Osteocyte (in vitro differentiated cells): ENCODE data around the gene GAS7. TPM values are rescaled to one million over a fixed set of nuclear protein-coding genes. Genes with fewer than 3 reads are reported as not detected.
A peak's percentile ranks its signal among the peaks of the same experiment; 100 is the strongest.

Experiments used
- DNase-seq: peaks from one replicate; pipeline ENCODE4 v3.0.0; 2021; ENCODE audit warnings: mixed read lengths; ENCODE audit not compliant: unreplicated experiment; ENCODE audit errors: extremely low spot score
- H3K27ac Mint-ChIP-seq: one replicate; pipeline ENCODE4 v1.8.0; 2021; ENCODE audit warnings: mild to moderate bottlenecking, mixed read lengths; ENCODE audit not compliant: unreplicated experiment
- H3K27me3 Mint-ChIP-seq: one replicate; pipeline ENCODE4 v1.8.0; 2021; ENCODE audit warnings: mixed read lengths; ENCODE audit not compliant: unreplicated experiment
- H3K36me3 Mint-ChIP-seq: one replicate; pipeline ENCODE4 v1.8.0; 2021; ENCODE audit warnings: mixed read lengths; ENCODE audit not compliant: unreplicated experiment
- H3K4me1 Mint-ChIP-seq: one replicate; pipeline ENCODE4 v1.8.0; 2021; ENCODE audit warnings: mixed read lengths; ENCODE audit not compliant: unreplicated experiment
- H3K4me3 Mint-ChIP-seq: one replicate; pipeline ENCODE4 v1.8.0; 2021; ENCODE audit warnings: mild to moderate bottlenecking, moderate library complexity, mixed read lengths; ENCODE audit not compliant: unreplicated experiment
- H3K9me3 Mint-ChIP-seq: one replicate; pipeline ENCODE4 v1.8.0; 2021; ENCODE audit warnings: mixed read lengths; ENCODE audit not compliant: unreplicated experiment
- total RNA-seq: library from RNA; stranded (reverse); gene quantifications from 2 replicates; pipeline ENCODE4 v1.2.1, GENCODE V29; 2021
- TF ChIP-seq, protein P1 (sequence below): fragments of 200-600 bp; sonication (generic); IDR thresholded peaks from 2 replicates; pipeline ENCODE4 v1.5.0; 2021; ENCODE audit warnings: antibody characterized with exemption, mild to moderate bottlenecking, moderate library complexity

The GAS7 gene
- total RNA-seq, 1 donor from 2014 or later, result 18.1 TPM

DNA sequence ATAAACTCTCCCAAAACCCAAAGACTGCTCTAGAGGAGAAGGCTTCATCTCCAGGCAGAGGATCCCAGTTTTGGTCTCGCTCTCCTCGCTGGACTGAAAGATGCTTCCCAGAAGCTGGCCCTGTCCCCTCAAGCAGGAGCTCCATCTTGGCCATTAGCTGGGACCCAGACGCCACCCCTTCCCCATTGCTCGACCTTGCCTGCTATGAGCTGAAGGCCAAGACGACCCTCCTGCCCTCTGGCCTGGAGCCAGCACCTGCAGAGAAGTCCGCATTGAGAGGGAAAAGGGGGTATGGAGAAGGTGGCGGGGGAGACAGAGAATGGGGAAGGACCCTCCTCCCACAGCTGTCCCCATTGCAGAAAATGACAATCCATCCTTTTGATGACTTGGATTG is 289.8 kb downstream of the GAS7 start:
- no peak for DNase-seq
- Mint-ChIP-seq H3K36me3 (peaks cover 3% of the 10 kb centered on the region), H3K4me3 (no peak overlapping the region), H3K4me1 (peaks cover 22% of the 10 kb centered on the region), H3K27me3 (no peaks in the 10 kb centered on the region), H3K9me3 (peaks cover 9% of the 10 kb centered on the region), H3K27ac (no peak overlapping the region)
- TF ChIP-seq, protein P1, sequence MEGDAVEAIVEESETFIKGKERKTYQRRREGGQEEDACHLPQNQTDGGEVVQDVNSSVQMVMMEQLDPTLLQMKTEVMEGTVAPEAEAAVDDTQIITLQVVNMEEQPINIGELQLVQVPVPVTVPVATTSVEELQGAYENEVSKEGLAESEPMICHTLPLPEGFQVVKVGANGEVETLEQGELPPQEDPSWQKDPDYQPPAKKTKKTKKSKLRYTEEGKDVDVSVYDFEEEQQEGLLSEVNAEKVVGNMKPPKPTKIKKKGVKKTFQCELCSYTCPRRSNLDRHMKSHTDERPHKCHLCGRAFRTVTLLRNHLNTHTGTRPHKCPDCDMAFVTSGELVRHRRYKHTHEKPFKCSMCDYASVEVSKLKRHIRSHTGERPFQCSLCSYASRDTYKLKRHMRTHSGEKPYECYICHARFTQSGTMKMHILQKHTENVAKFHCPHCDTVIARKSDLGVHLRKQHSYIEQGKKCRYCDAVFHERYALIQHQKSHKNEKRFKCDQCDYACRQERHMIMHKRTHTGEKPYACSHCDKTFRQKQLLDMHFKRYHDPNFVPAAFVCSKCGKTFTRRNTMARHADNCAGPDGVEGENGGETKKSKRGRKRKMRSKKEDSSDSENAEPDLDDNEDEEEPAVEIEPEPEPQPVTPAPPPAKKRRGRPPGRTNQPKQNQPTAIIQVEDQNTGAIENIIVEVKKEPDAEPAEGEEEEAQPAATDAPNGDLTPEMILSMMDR, result no peak

DNA sequence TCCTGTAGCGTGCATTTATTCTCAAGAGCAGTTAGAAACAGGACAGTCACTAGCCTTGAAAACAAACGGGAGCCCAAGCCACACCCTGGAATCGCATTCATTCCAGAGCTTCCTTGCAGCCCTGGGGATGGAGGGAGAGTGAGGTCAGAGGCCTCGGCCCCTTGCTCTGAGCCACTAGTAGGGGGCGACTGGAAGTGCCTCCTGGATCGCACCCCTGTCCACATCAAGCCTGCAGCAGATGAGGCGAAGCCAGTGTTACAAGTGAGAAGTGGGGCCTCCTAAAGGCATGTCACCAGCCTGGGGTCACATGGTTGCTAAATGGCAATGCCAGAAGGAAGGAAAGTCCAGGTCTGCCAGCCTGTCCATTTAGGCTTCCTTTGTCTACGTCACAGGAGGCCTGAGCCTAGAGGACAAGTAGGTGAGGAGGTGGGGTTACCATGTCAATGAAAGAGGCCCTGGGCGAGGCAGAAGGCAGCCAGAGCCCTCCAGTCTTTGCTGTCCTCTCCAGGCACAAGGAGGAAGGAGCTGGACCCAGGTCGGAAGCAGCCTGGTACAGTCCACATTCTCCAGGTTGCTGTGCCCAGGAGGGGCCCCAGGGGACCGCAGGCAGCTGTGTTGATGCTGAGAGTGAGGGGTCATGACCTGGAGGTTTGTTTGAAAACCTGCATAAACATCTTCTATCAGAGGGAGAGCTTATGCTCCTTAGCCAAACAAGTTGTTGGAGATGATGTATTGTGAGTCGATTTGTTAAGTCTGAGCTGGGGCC is 290.3 kb downstream of the GAS7 start:
- Mint-ChIP-seq H3K27me3 (no peaks in the 10 kb centered on the region), H3K27ac (no peak overlapping the region), H3K4me1 (peaks cover 22% of the 10 kb centered on the region), H3K9me3 (peaks cover 9% of the 10 kb centered on the region), H3K4me3 (no peak overlapping the region), H3K36me3 (peaks cover 3% of the 10 kb centered on the region)
- TF ChIP-seq, protein P1, result no peak
- no peak for DNase-seq

DNA sequence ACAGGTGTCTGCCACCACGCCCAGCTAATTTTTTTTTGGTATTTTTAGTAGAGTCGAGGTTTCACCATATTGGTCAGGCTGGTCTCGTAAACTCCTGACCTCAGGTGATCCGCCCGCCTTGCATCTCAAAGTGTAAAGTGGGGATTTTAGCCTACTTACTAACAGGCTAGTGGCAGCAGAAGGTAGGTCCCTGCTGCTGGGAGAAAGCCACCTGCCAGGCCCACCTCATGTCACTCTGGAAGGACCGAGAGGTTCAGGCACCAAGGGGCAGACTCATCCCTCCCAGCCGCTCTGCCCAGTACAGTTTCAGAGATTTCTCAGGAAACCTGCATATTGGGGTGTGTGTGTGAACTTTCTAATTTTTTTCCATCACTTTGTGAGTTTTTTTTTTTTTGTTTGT is 291.3 kb downstream of the GAS7 start:
- no peaks in the 10 kb centered on the region for H3K27me3 Mint-ChIP-seq
- TF ChIP-seq, protein P1, result no peak
- H3K36me3 Mint-ChIP-seq, result peaks cover 3% of the 10 kb centered on the region
- no peak overlapping the region for H3K4me3 Mint-ChIP-seq
- H3K4me1 Mint-ChIP-seq, result peaks cover 22% of the 10 kb centered on the region
- no peak for DNase-seq
- H3K9me3 Mint-ChIP-seq, result peaks cover 9% of the 10 kb centered on the region
- no peak overlapping the region for H3K27ac Mint-ChIP-seq

DNA sequence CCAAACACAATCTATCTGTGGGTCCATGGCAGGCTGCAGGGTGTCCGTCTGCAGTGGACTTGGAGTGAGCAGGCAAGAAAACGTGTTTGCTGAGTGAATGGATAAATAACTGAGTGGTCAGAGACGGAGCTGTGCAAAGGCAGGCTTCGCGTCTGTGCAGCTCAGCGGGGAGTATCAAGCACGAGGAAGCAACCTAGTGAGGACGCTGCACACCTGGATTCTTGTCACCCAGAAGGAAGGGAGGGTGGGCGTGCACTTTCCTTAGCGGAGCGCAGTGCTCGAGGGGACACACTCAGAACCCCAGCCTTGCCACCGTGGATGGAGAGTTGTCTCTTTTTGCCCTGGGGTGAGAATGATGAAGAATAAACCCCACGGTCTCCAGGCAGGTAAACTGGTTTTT is 291.8 kb downstream of the GAS7 start:
- H3K36me3 Mint-ChIP-seq, result peaks cover 3% of the 10 kb centered on the region
- no peak overlapping the region for H3K4me3 Mint-ChIP-seq
- peaks cover 22% of the 10 kb centered on the region for H3K4me1 Mint-ChIP-seq
- no peak for DNase-seq
- no peaks in the 10 kb centered on the region for H3K27me3 Mint-ChIP-seq
- peaks cover 9% of the 10 kb centered on the region for H3K9me3 Mint-ChIP-seq
- TF ChIP-seq, protein P1, result no peak
- no peak overlapping the region for H3K27ac Mint-ChIP-seq

DNA sequence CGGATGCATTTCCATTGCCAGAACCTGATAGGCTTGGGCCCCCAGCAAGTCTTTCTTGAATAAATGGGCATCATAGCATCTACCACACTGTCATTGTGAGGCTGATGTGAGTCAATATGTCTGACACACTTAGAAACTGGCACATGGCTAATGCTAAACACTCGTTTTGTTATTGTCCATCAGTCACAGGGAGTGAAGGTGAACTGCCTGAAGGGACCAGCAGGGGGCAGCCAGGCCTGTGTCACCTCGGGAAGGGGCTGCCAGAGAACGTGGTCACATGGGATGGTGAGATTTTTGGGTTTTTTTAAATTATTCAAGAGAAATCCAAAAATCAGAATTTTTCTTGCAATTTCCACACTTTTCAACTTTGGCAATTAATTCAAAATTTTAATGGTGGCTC is 292.5 kb downstream of the GAS7 start:
- peaks cover 9% of the 10 kb centered on the region for H3K9me3 Mint-ChIP-seq
- no peak overlapping the region for H3K4me3 Mint-ChIP-seq
- TF ChIP-seq, protein P1, result peak; percentile 54
- no peak for DNase-seq
- H3K36me3 Mint-ChIP-seq, result peaks cover 3% of the 10 kb centered on the region
- no peak overlapping the region for H3K27ac Mint-ChIP-seq
- no peaks in the 10 kb centered on the region for H3K27me3 Mint-ChIP-seq
- H3K4me1 Mint-ChIP-seq, result peaks cover 26% of the 10 kb centered on the region
